Heart left ventricle (tissue), 16 donors: ENCODE data around the gene PIP5K1B. TPM values are rescaled to one million over a fixed set of nuclear protein-coding genes. Genes with fewer than 3 reads are reported as not detected.

Experiments
- ATAC-seq, 4 donors: fragments of 200-7000 bp; cut with Tn5 transposase; one replicate each; pipeline ENCODE4 v1.9.1; 2020 to 2022; ENCODE audit warnings: moderate library complexity in 4 of 4, mild to moderate bottlenecking in 3 of 4, moderate number of reproducible peaks in 1 of 4
- DNase-seq, 5 donors: peaks; one replicate each; pipeline ENCODE4 v3.0.0-alpha.2; 2020
- H3K27ac ChIP-seq, 12 donors: fragments of 200-600 bp; sonication (generic) in 4 of 12; one replicate each; pipeline versions ENCODE4 v1.5.0 to v1.8.0; 2016 to 2022; ENCODE audit warnings: mild to moderate bottlenecking in 2 of 12
- H3K27me3 ChIP-seq, 9 donors: fragments of 200-600 bp; sonication (generic) in 2 of 9; one replicate each; pipeline versions ENCODE4 v1.5.1 to v1.8.0; 2016 to 2022; ENCODE audit warnings: mild to moderate bottlenecking in 3 of 9
- H3K36me3 ChIP-seq, 9 donors: fragments of 200-600 bp; sonication (generic) in 2 of 9; one replicate each; pipeline versions ENCODE4 v1.5.0 to v1.8.0; 2018 to 2022; ENCODE audit warnings: mild to moderate bottlenecking in 2 of 9
- H3K4me1 ChIP-seq, 12 donors: fragments of 200-600 bp; sonication (generic) in 4 of 12; one replicate each; pipeline versions ENCODE4 v1.5.0 to v1.8.0; 2016 to 2022; ENCODE audit warnings: mild to moderate bottlenecking in 3 of 12
- H3K4me3 ChIP-seq, 12 donors: fragments of 200-600 bp; sonication (generic) in 4 of 12; one replicate each; pipeline versions ENCODE4 v1.5.0 to v1.8.0; 2017 to 2022; ENCODE audit warnings: mild to moderate bottlenecking in 9 of 12, moderate library complexity in 4 of 12
- H3K9me3 ChIP-seq, 12 donors: fragments of 200-600 bp; sonication (generic) in 4 of 12; one replicate each; pipeline versions ENCODE4 v1.5.0 to v1.8.0; 2016 to 2022; ENCODE audit warnings: mild to moderate bottlenecking in 1 of 12
- POLR2A ChIP-seq, 2 donors: fragments of 450-650 bp; IDR thresholded peaks; one replicate each; pipeline ENCODE4 v1.6.1; 2017; ENCODE audit warnings: antibody characterized with exemption in 2 of 2, mild to moderate bottlenecking in 2 of 2, moderate library complexity in 2 of 2
- WGBS, 4 donors: extraction: QIAGEN DNeasy Blood & Tissue Kit in 2 of 4; methylation state at CpG; one replicate each; pipeline versions ENCODE4 v1.1.5 to v1.1.7; 2013 to 2018; 5-methylcytosine and 5-hydroxymethylcytosine counted together
- intact Hi-C, 10 donors: fragments of 100-400 bp; cut with DNase I; formaldehyde crosslinking; loops; one replicate each; pipeline versions ENCODE4 v1.11.1 to v1.14.2; 2022
- polyA plus RNA-seq, 2 donors: library from polyadenylated mRNA; stranded (reverse); fragments of 200-250 nt; gene quantifications; one replicate each; pipeline ENCODE4 v1.2.3, GENCODE V29; 2013
- total RNA-seq, 9 donors: library from RNA; depleted of rRNA in 2 of 9; stranded (reverse); fragments of >200 nt in 2 of 9; fragmentation: NEBNext Ultra II Directional in 3 of 9; extraction: Animal tissue kit (Norgen Biotek cat#: 25700) in 3 of 9; gene quantifications; one replicate each; pipeline versions ENCODE4 v1.1.0 to v1.2.4, GENCODE V29; 2016 to 2023
- TF ChIP-seq, protein P1 (sequence below), 12 donors: fragments of 200-600 bp; sonication (generic) in 4 of 12; IDR thresholded peaks; one replicate each; pipeline versions ENCODE4 v1.5.0 to v1.8.0; 2018 to 2022; ENCODE audit warnings: antibody characterized with exemption in 12 of 12, mild to moderate bottlenecking in 5 of 12
- donor health status: ischemic (EF 13 %, LVEDD 7.1; RV severe dilation, severe dysfunction).
- donor health status: healthy with polysubstance abuse.
- donor health status: DM: no; HTN: yes; CAD: no.
- donor health status: DM: no; HTN: no; CAD: no.
- donor health status: ischemic (EF 25% LVEDD 6.9; RV normal size, moderate dysfunction).
- donor health status: ischemic (EF 25% LVEDD 5.7; RV mildly dilated, moderate dysfunction).
- donor health status: healthy.
- donor health status: DM: yes; HTN: yes; CAD: no.
- donor health status: ischemic (EF 35%, LVEDD 5.7; RV mildly dilated, moderate dysfunction).
- donor health status: nonischemic (EF 11% LVEDD 7.7; RV severe dilation, severe dysfunction).
- donor health status: DM: yes; HTN: yes; CAD: no.
- donor health status: PGD.
- donor health status: ischemic (EF 29% LVEDD 5.4; RV normal size, mild dysfunction).
- donor health status: nonischemic (EF 23%, LVEDD 6.1; RV moderate dilation, normal function).

Gene PIP5K1B
- total and polyA plus RNA-seq, 11 donors, result 8.6 to 68.0 (median 47.5) TPM

DNA sequence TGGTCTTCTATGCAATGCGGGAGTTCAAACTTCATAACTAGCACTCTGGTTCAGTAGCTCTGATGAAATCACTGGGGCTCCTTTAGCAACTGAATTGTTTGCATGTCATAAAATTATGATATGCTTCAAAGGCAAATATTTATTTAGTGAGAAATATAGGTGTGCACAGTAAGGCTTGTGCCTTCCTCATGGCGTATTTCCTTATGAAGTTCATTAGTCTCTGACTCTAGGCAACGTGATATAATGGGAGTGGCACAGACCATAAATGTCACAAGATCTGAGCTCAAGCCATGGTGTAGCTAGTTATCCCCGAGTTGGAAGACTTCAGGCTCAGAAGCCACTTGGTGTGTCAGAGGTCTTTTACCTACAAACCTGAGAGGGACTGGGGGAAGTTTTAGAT, 35.5 kb downstream of the PIP5K1B start:
- Histone ChIP-seq H3K4me3 (no peak overlapping the region), H3K9me3 (no peaks in the 10 kb centered on the region), H3K36me3 (no peaks in the 10 kb centered on the region), H3K27me3 (no peaks in the 10 kb centered on the region), H3K4me1 (peaks cover 0 to 61% (median 18%) of the 10 kb centered on the region in 12 donors), H3K27ac (peak overlapping the region in 11 of 12 donors; percentile 17 to 80 (median 61))
- 48 to 61% (median 59%) methylated on average over 4 of the region's 4 CpGs for WGBS, 4 donors
- TF ChIP-seq, protein P1, sequence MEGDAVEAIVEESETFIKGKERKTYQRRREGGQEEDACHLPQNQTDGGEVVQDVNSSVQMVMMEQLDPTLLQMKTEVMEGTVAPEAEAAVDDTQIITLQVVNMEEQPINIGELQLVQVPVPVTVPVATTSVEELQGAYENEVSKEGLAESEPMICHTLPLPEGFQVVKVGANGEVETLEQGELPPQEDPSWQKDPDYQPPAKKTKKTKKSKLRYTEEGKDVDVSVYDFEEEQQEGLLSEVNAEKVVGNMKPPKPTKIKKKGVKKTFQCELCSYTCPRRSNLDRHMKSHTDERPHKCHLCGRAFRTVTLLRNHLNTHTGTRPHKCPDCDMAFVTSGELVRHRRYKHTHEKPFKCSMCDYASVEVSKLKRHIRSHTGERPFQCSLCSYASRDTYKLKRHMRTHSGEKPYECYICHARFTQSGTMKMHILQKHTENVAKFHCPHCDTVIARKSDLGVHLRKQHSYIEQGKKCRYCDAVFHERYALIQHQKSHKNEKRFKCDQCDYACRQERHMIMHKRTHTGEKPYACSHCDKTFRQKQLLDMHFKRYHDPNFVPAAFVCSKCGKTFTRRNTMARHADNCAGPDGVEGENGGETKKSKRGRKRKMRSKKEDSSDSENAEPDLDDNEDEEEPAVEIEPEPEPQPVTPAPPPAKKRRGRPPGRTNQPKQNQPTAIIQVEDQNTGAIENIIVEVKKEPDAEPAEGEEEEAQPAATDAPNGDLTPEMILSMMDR (IDR thresholded peaks at IDR 0.05), result no peak
- TF ChIP-seq POLR2A (IDR thresholded peaks at IDR 0.05), result no peak
- peak in 3 of 4 donors; percentile 25 to 35 (median 32) for ATAC-seq
- DNase-seq, result no peak
- intact Hi-C loops, result loop anchor here in 1 of 10 donors (10.0 kb wide), 1 partner anchor 84 kb away; no protein-coding TSS in a partner anchor

DNA sequence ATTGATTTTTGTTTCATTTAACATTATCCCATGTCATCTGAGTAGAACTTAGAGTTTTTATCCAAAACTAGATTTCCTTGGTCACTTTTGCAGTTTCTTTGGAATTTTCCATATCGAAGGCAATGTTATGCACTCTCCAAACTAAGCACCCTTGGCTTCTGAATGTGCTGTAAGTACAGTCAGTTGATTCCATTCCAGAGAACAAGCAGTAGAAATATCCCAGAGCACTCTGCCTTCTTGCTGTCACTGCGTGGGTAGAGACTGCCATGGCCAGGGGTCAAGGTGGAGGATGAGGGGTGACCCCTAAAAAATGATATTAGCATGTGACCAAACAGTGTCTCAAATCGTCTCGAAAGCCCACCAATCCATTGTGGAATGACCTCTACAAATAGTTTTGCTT, 36.2 kb downstream of the PIP5K1B start:
- H3K27ac ChIP-seq, result peak overlapping the region in 11 of 12 donors; percentile 17 to 80 (median 58)
- ATAC-seq (peak; percentile 41 to 69 (median 52)), DNase-seq (no peak)
- TF ChIP-seq, protein P1 (IDR thresholded peaks at IDR 0.05), result no peak
- H3K27me3 ChIP-seq, result no peaks in the 10 kb centered on the region
- H3K4me3 ChIP-seq, result no peak overlapping the region
- 48 to 64% (median 55%) methylated on average over 4 of the region's 4 CpGs for WGBS, 4 donors
- intact Hi-C loops, result loop anchor here in 1 of 10 donors (10.0 kb wide), 1 partner anchor 84 kb away; no protein-coding TSS in a partner anchor
- H3K4me1 ChIP-seq, result peaks cover 0 to 61% (median 19%) of the 10 kb centered on the region in 12 donors
- H3K36me3 ChIP-seq, result no peaks in the 10 kb centered on the region
- no peaks in the 10 kb centered on the region for H3K9me3 ChIP-seq

DNA sequence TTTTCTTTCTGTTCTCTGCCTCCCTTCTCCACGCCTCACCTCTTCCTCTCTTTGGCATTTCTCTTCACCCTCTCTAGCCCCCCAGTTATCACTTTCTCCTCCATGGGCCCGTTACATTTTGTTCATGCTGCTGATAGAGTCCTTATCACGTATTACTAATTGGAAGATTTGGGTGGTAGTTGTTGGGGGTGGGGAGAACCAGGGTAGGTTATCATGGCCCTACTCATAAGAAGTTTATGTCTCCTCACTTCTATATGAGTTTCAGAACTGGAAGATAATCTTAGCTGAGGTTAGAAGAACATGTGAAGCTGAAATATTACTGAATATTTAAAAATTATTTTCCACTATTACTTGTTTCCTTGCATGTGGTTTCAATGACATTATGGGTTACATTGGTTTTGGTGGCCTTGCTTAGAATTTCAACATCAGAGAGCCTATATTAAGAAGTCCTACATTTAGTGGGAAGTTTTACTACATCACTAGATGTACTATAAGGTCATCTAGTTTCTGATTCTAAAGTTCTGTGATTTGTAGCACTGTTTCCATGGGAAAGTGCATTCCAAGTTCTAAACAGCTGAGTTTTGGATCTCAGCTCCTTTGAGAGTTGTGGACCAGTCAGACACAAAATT, 36.8 kb downstream of the PIP5K1B start:
- no peak for TF ChIP-seq POLR2A (IDR thresholded peaks at IDR 0.05)
- TF ChIP-seq, protein P1 (IDR thresholded peaks at IDR 0.05), result no peak
- peak overlapping the region in 10 of 12 donors; percentile 17 to 80 (median 60) for H3K27ac ChIP-seq
- H3K36me3 ChIP-seq, result no peaks in the 10 kb centered on the region
- no peaks in the 10 kb centered on the region for H3K27me3 ChIP-seq
- WGBS, 4 donors, result 46 to 67% (median 58%) methylated on average over 3 of the region's 3 CpGs
- peaks cover 0 to 67% (median 22%) of the 10 kb centered on the region in 12 donors for H3K4me1 ChIP-seq
- H3K9me3 ChIP-seq, result no peaks in the 10 kb centered on the region
- intact Hi-C loops, result loop anchor here in 1 of 10 donors (10.0 kb wide), 1 partner anchor 83 kb away; no protein-coding TSS in a partner anchor
- ATAC-seq (no peak), DNase-seq (no peak)
- no peak overlapping the region for H3K4me3 ChIP-seq

DNA sequence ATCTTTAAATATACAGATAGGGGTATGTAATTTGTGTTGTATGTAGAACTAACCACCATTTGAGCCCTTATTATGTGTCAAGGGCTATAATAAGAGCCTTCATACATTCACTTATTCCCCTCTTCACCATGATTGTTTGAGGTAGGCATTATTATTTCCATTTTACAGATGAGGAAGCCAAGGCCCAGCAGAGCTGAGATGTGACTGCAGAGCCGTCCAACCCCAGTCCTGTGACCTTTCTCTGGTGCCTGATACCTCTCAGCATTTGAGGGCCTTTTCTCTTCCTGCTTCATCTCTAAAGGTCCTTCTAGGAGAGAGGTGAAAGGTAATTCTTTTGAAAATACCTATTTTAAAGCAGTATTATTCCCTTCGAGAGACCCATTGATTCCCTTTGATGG, 37.3 kb downstream of the PIP5K1B start:
- no peaks in the 10 kb centered on the region for H3K36me3 ChIP-seq
- H3K27me3 ChIP-seq, result no peaks in the 10 kb centered on the region
- DNase-seq (no peak), ATAC-seq (no peak)
- intact Hi-C loops, result loop anchor here in 1 of 10 donors (10.0 kb wide), 1 partner anchor 82 kb away; no protein-coding TSS in a partner anchor
- H3K4me3 ChIP-seq, result no peak overlapping the region
- H3K4me1 ChIP-seq, result peaks cover 0 to 71% (median 22%) of the 10 kb centered on the region in 12 donors
- no peaks in the 10 kb centered on the region for H3K9me3 ChIP-seq
- WGBS, 4 donors, result 85 to 91% (median 88%) methylated on average over 2 of the region's 2 CpGs
- peak overlapping the region in 3 of 12 donors; percentile 20 to 80 (median 75) for H3K27ac ChIP-seq
- TF ChIP-seq, protein P1 (IDR thresholded peaks at IDR 0.05), result no peak
- no peak for TF ChIP-seq POLR2A (IDR thresholded peaks at IDR 0.05)
